GM23248 (cell line): ENCODE measurements around the gene SSMEM1.

ENCODE experiments used
- EZH2 ChIP-seq: fragments of 200-600 bp; sonication (generic); IDR thresholded peaks from 2 replicates; pipeline ENCODE4 v1.6.1; 2018; ENCODE audit warnings: antibody characterized with exemption, mild to moderate bottlenecking; ENCODE audit not compliant: insufficient read depth, poor library complexity, severe bottlenecking
- EZH2phosphoT487 ChIP-seq: fragments of 200-600 bp; sonication (generic); IDR thresholded peaks from 2 replicates; pipeline ENCODE4 v1.6.1; 2018; ENCODE audit warnings: antibody characterized with exemption, moderate library complexity, mild to moderate bottlenecking, low read depth; ENCODE audit not compliant: insufficient read depth

DNA sequence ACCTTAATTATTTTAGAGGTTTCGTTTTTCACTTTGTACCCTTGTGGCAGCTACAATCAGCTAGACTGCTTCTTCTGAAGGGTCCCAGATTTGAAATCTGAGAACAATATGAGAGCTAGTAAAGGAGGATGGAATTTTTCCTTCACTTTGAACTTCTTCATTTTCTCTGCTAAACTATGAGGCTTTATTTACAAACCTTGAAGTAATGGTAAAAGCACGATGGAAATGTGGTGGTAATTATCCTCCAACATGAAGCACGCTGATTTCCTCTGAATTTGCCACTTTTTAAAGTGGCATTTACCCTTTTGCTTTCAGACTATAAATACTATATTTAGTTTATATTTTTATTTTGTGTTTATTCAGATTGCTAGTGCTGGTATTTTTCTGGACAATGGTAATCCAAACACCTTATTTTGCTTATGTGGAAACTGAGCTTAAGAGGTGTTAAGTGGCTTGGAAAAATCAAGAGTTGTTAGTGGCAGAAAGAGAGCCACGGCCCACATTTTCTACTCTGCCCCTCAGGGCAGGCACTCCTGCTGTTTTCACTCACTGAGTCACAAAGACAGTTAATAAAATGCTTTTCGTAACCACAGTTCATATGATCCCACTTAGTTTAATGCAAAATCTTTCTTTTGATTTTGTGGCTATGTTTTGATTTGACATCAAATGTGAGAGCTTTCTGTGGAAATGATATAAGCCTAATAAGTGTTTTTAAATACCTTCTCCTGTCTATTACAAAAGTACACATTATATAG lies 2.7 kb downstream of the SSMEM1 start:
- TF ChIP-seq EZH2 (no peak), EZH2phosphoT487 (no peak)
